ENCODE measurements around the gene RBM17.

DNA sequence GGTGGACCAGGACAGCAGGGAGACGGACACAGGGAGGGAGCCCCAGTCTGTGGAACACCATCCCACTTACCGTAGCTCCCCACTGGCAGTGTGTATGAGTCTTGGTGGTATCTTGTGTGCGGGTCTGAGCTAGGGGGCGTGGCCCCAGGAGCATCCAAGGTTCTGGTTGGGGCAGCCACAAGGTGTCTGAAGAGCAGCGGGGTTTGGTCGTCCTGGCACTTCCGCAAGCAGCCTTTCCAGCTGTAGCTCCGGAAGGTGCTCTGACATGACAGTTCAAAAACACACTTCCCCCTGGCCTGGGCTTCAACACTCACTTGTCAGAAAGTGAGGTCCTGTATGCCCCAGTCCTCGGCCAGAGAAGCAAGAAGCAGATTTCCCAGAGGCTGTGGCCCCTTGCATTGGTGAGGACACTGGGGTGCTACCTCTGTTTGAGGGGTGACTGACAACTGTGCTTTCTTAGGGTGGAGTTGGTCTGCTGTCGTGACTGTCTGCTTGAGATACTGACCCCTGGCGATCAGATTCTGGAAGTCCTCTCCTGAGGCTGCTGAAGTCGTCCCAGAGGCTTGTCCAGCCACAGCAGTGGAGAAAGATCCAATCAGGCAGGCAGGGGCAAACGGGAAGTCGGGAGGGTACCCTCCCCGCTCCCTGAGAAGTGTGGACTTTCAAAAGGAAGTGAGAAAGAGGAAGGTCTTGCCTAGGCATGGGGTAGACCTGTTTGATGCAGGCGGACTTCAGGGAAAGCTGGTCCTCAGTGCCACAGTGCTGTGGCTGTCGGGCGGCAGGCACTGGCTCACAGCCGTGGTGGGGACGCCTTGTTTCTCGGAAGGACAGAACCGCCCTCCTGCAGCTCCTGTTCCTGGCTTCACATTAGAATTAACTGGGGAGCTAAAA is 62.5 kb downstream of the RBM17 start:
- TF ChIP-seq YY1 (IDR thresholded peaks at IDR 0.05; ENCODE audit: insufficient read depth, insufficient read length) (no peak), ZNF274 (IDR thresholded peaks at IDR 0.05; ENCODE audit: low read depth, low read length) (no peak)

All from NT2/D1 (cell line).